Epithelial cell of proximal tubule (primary cell): ENCODE data around the gene ENPP4. TPM values are rescaled to one million over a fixed set of nuclear protein-coding genes. Genes with fewer than 3 reads are reported as not detected.
"Not testable (repeated sequence)": the region's sequence is repeated elsewhere in the genome, so short reads cannot be mapped to it uniquely, and the experiment has no call there.

Experiments
- DNase-seq: peaks from one replicate; pipeline ENCODE4 v3.0.0-alpha.2; 2011; ENCODE audit warnings: low read depth
- H3K4me3 ChIP-seq: 2 replicates; pipeline ENCODE4 v1.5.1; 2011; ENCODE audit warnings: low read depth, mild to moderate bottlenecking, low read length
- total RNA-seq: library from RNA; depleted of rRNA; stranded (reverse); fragments of >200 nt; gene quantifications from 2 replicates; pipeline ENCODE4 v1.2.3, GENCODE V29; 2015
- TF ChIP-seq, protein P1 (sequence below): conservative IDR thresholded peaks from 2 replicates; pipeline ENCODE4 v1.5.1; 2012; ENCODE audit warnings: low read depth, mild to moderate bottlenecking, low read length

ENPP4 gene
- total RNA-seq, 1 donor from 2014 or later: 8.1 TPM

GRCh38 chr6:46134216-46134615 is 4.4 kb downstream of the ENPP4 start:
- no peak overlapping the region for H3K4me3 ChIP-seq
- TF ChIP-seq, protein P1, sequence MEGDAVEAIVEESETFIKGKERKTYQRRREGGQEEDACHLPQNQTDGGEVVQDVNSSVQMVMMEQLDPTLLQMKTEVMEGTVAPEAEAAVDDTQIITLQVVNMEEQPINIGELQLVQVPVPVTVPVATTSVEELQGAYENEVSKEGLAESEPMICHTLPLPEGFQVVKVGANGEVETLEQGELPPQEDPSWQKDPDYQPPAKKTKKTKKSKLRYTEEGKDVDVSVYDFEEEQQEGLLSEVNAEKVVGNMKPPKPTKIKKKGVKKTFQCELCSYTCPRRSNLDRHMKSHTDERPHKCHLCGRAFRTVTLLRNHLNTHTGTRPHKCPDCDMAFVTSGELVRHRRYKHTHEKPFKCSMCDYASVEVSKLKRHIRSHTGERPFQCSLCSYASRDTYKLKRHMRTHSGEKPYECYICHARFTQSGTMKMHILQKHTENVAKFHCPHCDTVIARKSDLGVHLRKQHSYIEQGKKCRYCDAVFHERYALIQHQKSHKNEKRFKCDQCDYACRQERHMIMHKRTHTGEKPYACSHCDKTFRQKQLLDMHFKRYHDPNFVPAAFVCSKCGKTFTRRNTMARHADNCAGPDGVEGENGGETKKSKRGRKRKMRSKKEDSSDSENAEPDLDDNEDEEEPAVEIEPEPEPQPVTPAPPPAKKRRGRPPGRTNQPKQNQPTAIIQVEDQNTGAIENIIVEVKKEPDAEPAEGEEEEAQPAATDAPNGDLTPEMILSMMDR: no peak
- DNase-seq: no peak

GRCh38 chr6:46135176-46135575 is 5.4 kb downstream of the ENPP4 start:
- H3K4me3 ChIP-seq: no peak overlapping the region
- TF ChIP-seq, protein P1: no peak
- no peak for DNase-seq

- no peak for DNase-seq
- H3K4me3 ChIP-seq: no peak overlapping the region
- TF ChIP-seq, protein P1: no peak
These were observed 7.0 kb downstream of the ENPP4 start for GRCh38 chr6:46136831-46137230.

- TF ChIP-seq, protein P1: no peak
- DNase-seq: no peak
These were observed 7.6 kb downstream of the ENPP4 start for GRCh38 chr6:46137387-46137786.

GRCh38 chr6:46138281-46138680 is 8.5 kb downstream of the ENPP4 start:
- TF ChIP-seq, protein P1: no peak
- DNase-seq: no peak
- H3K4me3 ChIP-seq: no peak overlapping the region

More at GRCh38 chr6:46137387-46137786, 7.6 kb downstream of the ENPP4 start:
- H3K4me3 ChIP-seq: no peak overlapping the region

GRCh38 chr6:46144270-46144669 is 14.5 kb downstream of the ENPP4 start:
- no peak for DNase-seq
- TF ChIP-seq, protein P1: no peak
- H3K4me3 ChIP-seq: no peak overlapping the region

DNA sequence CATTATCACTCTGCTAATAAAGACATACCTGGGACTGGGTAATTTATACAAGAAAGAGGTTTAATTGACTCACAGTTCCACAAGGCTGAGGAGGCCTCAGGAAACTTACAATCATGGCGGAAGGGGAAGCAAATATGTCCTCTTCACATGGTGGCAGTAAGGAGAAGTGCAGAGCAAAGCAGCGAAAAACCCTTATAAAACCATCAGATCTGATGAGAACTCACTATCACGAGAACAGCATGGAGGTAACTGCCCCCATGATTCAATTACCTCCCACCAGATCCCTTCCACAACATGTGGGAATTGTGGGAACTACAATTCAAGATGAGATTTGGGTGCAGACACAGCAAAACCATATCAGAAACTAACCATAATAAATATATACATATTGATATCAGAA is 19.3 kb downstream of the ENPP4 start:
- not testable (repeated sequence) for H3K4me3 ChIP-seq, DNase-seq
